ENCODE measurements around the gene RPS16.

The RPS16 gene

GRCh38 chr19:39406656-39407409 lies 28.9 kb downstream of the RPS16 start, which contains the start of gene ZFP36:
Gene ZFP36, plus strand, starts transcription at chr19:39406847. Its CDS starts 58 bp downstream, at chr19:39406905.
- DNase-seq: peak; percentile 80 to 93

- no peak for DNase-seq
Measured at GRCh38 chr19:39405958-39406655, 29.6 kb downstream of the RPS16 start.

GRCh38 chr19:39405261-39405957 lies 30.3 kb downstream of the RPS16 start:
- no peak for DNase-seq

- DNase-seq: peak; percentile 81 to 88
Measured at GRCh38 chr19:39403331-39404312, 32.1 kb downstream of the RPS16 start.

- DNase-seq: peak; percentile 92 to 93
Measured at GRCh38 chr19:39402346-39403300, 33.1 kb downstream of the RPS16 start.

GRCh38 chr19:39401549-39402345 lies 34.0 kb downstream of the RPS16 start:
- peak; percentile 19 to 60 for DNase-seq

- DNase-seq: no peak
Measured at GRCh38 chr19:39401070-39401548, 34.6 kb downstream of the RPS16 start.

GRCh38 chr19:39400061-39400460 lies 35.7 kb downstream of the RPS16 start:
- DNase-seq: no peak

- DNase-seq: no peak
Measured at GRCh38 chr19:39399668-39400050, 36.1 kb downstream of the RPS16 start.

GRCh38 chr19:39398297-39398864 lies 37.4 kb downstream of the RPS16 start:
- DNase-seq: peak; percentile 81 to 84

- peak; percentile 77 to 97 for DNase-seq
Measured at GRCh38 chr19:39397360-39398296, 38.1 kb downstream of the RPS16 start.

GRCh38 chr19:39390751-39391437 lies 44.9 kb downstream of the RPS16 start, which contains the start of the genes MED29 and PAF1:
Gene MED29, plus strand, starts transcription at chr19:39391378. Its CDS starts 45 bp downstream, at chr19:39391423.
Gene PAF1, minus strand, starts transcription at chr19:39391106. Its CDS starts 242 bp downstream, at chr19:39390864.
- peak; percentile 98 to 99 for DNase-seq

GRCh38 chr19:39390451-39390750 lies 45.3 kb downstream of the RPS16 start:
- peak in 1 of 2 donors; percentile 13 for DNase-seq

- DNase-seq: no peak
Measured at GRCh38 chr19:39389631-39390414, 45.9 kb downstream of the RPS16 start.

- no peak for DNase-seq
Measured at GRCh38 chr19:39388657-39389056, 47.1 kb downstream of the RPS16 start.

- no peak for DNase-seq
Measured at GRCh38 chr19:39386557-39386956, 49.2 kb downstream of the RPS16 start.

Measured in inflammatory macrophage treated with lipopolysaccharide for 1 hour (primary cell).